ENCODE results near the gene SELP.

- TF ChIP-seq CTCF (IDR thresholded peaks at IDR 0.05) (no peak), POLR2AphosphoS5 (IDR thresholded peaks at IDR 0.05) (no peak), POLR2A (IDR thresholded peaks at IDR 0.05) (no peak)
These were observed 35.5 kb downstream of the SELP start for GRCh38 chr1:169594391-169594790.
